ENCODE data around the gene ATRN. TPM values are rescaled to one million over a fixed set of nuclear protein-coding genes. Genes with fewer than 3 reads are reported as not detected.
A peak's percentile ranks its signal among the peaks of the same experiment; 100 is the strongest.

The ATRN gene
- total RNA-seq, 1 donor from 2014 or later = 50.2 TPM

GRCh38 chr20:3563133-3563532, 92.3 kb downstream of the ATRN start:
- DNase-seq (ENCODE audit: extremely low spot score, unreplicated experiment) = no peak
- H3K27ac Mint-ChIP-seq (ENCODE audit: unreplicated experiment) = no peak overlapping the region
- H3K4me3 Mint-ChIP-seq (ENCODE audit: unreplicated experiment) = no peak overlapping the region
- no peak for TF ChIP-seq CTCF (IDR thresholded peaks at IDR 0.05)
- peaks cover 5% of the 10 kb centered on the region for H3K4me1 Mint-ChIP-seq (ENCODE audit: unreplicated experiment)
- no peaks in the 10 kb centered on the region for H3K9me3 Mint-ChIP-seq (ENCODE audit: unreplicated experiment)
- peaks cover 9% of the 10 kb centered on the region for H3K36me3 Mint-ChIP-seq (ENCODE audit: unreplicated experiment)
- H3K27me3 Mint-ChIP-seq (ENCODE audit: unreplicated experiment) = no peaks in the 10 kb centered on the region

- DNase-seq (ENCODE audit: extremely low spot score, unreplicated experiment) = no peak
- peak; percentile 78 for TF ChIP-seq CTCF (IDR thresholded peaks at IDR 0.05)
- Mint-ChIP-seq H3K27me3 (ENCODE audit: unreplicated experiment) (no peaks in the 10 kb centered on the region), H3K36me3 (ENCODE audit: unreplicated experiment) (peaks cover 9% of the 10 kb centered on the region), H3K27ac (ENCODE audit: unreplicated experiment) (no peak overlapping the region), H3K4me3 (ENCODE audit: unreplicated experiment) (no peak overlapping the region), H3K9me3 (ENCODE audit: unreplicated experiment) (no peaks in the 10 kb centered on the region), H3K4me1 (ENCODE audit: unreplicated experiment) (peaks cover 5% of the 10 kb centered on the region)
These were observed 92.8 kb downstream of the ATRN start for GRCh38 chr20:3563548-3564177.

GRCh38 chr20:3565851-3566250, 95.0 kb downstream of the ATRN start:
- peaks cover 4% of the 10 kb centered on the region for H3K4me1 Mint-ChIP-seq (ENCODE audit: unreplicated experiment)
- DNase-seq (ENCODE audit: extremely low spot score, unreplicated experiment) = no peak
- H3K9me3 Mint-ChIP-seq (ENCODE audit: unreplicated experiment) = no peaks in the 10 kb centered on the region
- no peaks in the 10 kb centered on the region for H3K27me3 Mint-ChIP-seq (ENCODE audit: unreplicated experiment)
- H3K36me3 Mint-ChIP-seq (ENCODE audit: unreplicated experiment) = peaks cover 11% of the 10 kb centered on the region
- H3K27ac Mint-ChIP-seq (ENCODE audit: unreplicated experiment) = no peak overlapping the region
- no peak for TF ChIP-seq CTCF (IDR thresholded peaks at IDR 0.05)
- no peak overlapping the region for H3K4me3 Mint-ChIP-seq (ENCODE audit: unreplicated experiment)

- DNase-seq (ENCODE audit: extremely low spot score, unreplicated experiment) = no peak
- Mint-ChIP-seq H3K36me3 (ENCODE audit: unreplicated experiment) (peaks cover 30% of the 10 kb centered on the region), H3K27ac (ENCODE audit: unreplicated experiment) (no peak overlapping the region), H3K27me3 (ENCODE audit: unreplicated experiment) (no peaks in the 10 kb centered on the region), H3K4me3 (ENCODE audit: unreplicated experiment) (no peak overlapping the region), H3K4me1 (ENCODE audit: unreplicated experiment) (peaks cover 11% of the 10 kb centered on the region), H3K9me3 (ENCODE audit: unreplicated experiment) (no peaks in the 10 kb centered on the region)
- no peak for TF ChIP-seq CTCF (IDR thresholded peaks at IDR 0.05)
These were observed 101.3 kb downstream of the ATRN start for GRCh38 chr20:3572151-3572550.

- Mint-ChIP-seq H3K4me3 (ENCODE audit: unreplicated experiment) (no peak overlapping the region), H3K4me1 (ENCODE audit: unreplicated experiment) (peaks cover 21% of the 10 kb centered on the region), H3K9me3 (ENCODE audit: unreplicated experiment) (no peaks in the 10 kb centered on the region), H3K27ac (ENCODE audit: unreplicated experiment) (no peak overlapping the region), H3K27me3 (ENCODE audit: unreplicated experiment) (no peaks in the 10 kb centered on the region), H3K36me3 (ENCODE audit: unreplicated experiment) (peaks cover 39% of the 10 kb centered on the region)
- DNase-seq (ENCODE audit: extremely low spot score, unreplicated experiment) = no peak
- no peak for TF ChIP-seq CTCF (IDR thresholded peaks at IDR 0.05)
These were observed 105.5 kb downstream of the ATRN start for GRCh38 chr20:3576363-3576762.

All from osteocyte (in vitro differentiated cells).